Neural progenitor cell (in vitro differentiated cells): ENCODE data around the gene RFX3.

Experiments used
- EZH2 ChIP-seq: fragments of 200-600 bp; sonication (generic); IDR thresholded peaks from 2 replicates; pipeline ENCODE4 v1.6.1; 2017; ENCODE audit warnings: antibody characterized with exemption, mild to moderate bottlenecking, moderate library complexity
- EZH2phosphoT487 ChIP-seq: fragments of 200-600 bp; sonication (generic); IDR thresholded peaks from 2 replicates; pipeline ENCODE4 v1.6.1; 2017; ENCODE audit warnings: antibody characterized with exemption
- TF ChIP-seq, protein P1 (sequence below): fragments of 200-600 bp; sonication (generic); IDR thresholded peaks from 2 replicates; pipeline ENCODE4 v1.5.1; 2017; ENCODE audit warnings: antibody characterized with exemption, mild to moderate bottlenecking

DNA sequence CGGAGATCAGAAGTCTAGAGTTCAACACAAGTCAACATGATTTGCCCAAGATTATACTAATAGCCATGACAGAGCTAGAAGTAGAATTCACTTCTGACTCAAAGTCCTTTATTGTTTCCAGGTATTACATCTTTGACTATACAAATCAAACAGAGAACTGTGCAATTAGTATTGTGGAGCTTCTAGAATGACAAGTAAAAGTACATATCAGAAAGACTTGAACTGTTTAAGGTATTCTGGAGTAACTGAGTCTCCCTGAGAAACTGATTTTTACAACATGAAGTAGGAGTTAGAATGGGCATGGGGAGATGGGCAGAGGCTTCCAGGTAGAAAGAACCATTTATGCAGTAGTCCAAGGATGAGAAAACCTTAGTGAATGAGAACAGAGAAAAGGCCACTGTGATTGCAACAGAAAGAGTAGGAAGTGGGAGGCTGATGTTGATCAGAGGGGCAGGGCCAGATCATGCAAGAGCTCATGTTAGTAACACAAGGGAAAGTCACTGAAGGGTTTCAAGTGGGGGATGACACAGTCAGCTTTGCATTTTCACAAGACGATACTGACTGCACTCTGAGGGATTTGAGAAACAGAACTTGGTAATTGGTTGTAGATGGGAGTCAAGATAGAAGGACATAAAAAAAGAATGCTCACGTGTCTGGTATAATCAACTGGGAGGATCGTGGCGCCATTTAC, 280.7 kb downstream of the RFX3 start:
- TF ChIP-seq EZH2phosphoT487 (no peak), EZH2 (no peak)
- TF ChIP-seq, protein P1, sequence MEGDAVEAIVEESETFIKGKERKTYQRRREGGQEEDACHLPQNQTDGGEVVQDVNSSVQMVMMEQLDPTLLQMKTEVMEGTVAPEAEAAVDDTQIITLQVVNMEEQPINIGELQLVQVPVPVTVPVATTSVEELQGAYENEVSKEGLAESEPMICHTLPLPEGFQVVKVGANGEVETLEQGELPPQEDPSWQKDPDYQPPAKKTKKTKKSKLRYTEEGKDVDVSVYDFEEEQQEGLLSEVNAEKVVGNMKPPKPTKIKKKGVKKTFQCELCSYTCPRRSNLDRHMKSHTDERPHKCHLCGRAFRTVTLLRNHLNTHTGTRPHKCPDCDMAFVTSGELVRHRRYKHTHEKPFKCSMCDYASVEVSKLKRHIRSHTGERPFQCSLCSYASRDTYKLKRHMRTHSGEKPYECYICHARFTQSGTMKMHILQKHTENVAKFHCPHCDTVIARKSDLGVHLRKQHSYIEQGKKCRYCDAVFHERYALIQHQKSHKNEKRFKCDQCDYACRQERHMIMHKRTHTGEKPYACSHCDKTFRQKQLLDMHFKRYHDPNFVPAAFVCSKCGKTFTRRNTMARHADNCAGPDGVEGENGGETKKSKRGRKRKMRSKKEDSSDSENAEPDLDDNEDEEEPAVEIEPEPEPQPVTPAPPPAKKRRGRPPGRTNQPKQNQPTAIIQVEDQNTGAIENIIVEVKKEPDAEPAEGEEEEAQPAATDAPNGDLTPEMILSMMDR = no peak
